Kidney epithelial cell (primary cell): ENCODE results near the gene PYGM. TPM values are rescaled to one million over a fixed set of nuclear protein-coding genes. Genes with fewer than 3 reads are reported as not detected.

Source experiments
- DNase-seq: peaks from one replicate; pipeline ENCODE4 v3.0.0-alpha.2; 2010; ENCODE audit warnings: low read depth
- H3K27me3 ChIP-seq: 2 replicates; pipeline ENCODE4 v1.6.0; 2011; ENCODE audit warnings: low read length; ENCODE audit not compliant: control insufficient read depth, insufficient read depth
- H3K36me3 ChIP-seq: 2 replicates; pipeline ENCODE4 v1.5.1; 2011; ENCODE audit warnings: low read length; ENCODE audit not compliant: control insufficient read depth, insufficient read depth
- H3K4me3 ChIP-seq: 2 replicates; pipeline ENCODE4 v1.5.1; 2011; ENCODE audit warnings: low read depth, mild to moderate bottlenecking, control low read depth, low read length
- total RNA-seq: library from RNA; depleted of rRNA; stranded (reverse); fragments of >200 nt; gene quantifications from 2 replicates; pipeline ENCODE4 v1.2.3, GENCODE V29; 2015
- TF ChIP-seq, protein P1 (sequence below): IDR thresholded peaks from 2 replicates; pipeline ENCODE4 v1.5.1; 2011; ENCODE audit warnings: mild to moderate bottlenecking, moderate library complexity, low read length, control low read depth, inconsistent platforms; ENCODE audit not compliant: insufficient read depth, poor library complexity, severe bottlenecking

The PYGM gene
- total RNA-seq, 1 donor from 2014 or later, result 0.17 TPM

DNA sequence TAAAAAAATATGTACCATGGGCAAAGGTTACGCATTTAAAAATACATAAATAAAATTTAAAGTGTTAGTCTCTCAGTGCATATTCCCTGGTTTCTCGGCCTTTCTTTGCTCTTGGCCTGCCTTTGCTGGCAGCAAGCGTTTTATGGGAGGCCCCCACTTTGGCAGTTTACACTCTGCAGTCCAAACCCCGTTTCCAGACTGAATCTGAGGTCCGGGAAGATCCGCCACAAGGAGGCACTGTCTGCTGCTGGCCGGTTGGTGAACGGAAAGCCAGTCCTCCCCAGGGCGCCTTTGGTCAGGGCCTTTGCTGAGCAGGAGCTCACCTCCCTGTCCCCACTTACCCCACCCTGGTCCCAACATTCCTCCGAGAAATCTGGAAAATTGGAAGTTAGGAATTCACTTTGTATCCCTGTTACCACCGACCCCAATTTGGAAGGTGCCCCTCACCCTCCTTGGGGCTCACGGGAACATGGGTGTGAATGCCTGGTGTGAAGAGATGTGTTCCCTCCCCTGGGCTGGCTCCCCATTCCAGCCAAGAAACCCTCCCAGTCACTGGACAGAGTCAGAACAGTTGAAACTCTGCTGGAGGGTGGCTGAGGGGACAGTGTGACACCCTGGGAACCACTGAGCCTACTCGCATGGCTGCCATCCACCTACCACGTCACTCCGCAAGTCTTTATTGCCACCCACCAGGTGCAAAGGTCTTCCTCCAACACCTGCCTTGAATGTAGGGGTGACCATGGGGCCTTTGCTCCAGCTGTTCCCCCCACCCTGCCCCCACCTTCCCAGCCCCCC, 27.9 kb upstream of the PYGM start:
- Histone ChIP-seq H3K4me3 (no peak overlapping the region), H3K36me3 (no peaks in the 10 kb centered on the region), H3K27me3 (no peaks in the 10 kb centered on the region)
- TF ChIP-seq, protein P1, sequence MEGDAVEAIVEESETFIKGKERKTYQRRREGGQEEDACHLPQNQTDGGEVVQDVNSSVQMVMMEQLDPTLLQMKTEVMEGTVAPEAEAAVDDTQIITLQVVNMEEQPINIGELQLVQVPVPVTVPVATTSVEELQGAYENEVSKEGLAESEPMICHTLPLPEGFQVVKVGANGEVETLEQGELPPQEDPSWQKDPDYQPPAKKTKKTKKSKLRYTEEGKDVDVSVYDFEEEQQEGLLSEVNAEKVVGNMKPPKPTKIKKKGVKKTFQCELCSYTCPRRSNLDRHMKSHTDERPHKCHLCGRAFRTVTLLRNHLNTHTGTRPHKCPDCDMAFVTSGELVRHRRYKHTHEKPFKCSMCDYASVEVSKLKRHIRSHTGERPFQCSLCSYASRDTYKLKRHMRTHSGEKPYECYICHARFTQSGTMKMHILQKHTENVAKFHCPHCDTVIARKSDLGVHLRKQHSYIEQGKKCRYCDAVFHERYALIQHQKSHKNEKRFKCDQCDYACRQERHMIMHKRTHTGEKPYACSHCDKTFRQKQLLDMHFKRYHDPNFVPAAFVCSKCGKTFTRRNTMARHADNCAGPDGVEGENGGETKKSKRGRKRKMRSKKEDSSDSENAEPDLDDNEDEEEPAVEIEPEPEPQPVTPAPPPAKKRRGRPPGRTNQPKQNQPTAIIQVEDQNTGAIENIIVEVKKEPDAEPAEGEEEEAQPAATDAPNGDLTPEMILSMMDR, result peak; percentile 92
- DNase-seq, result no peak

DNA sequence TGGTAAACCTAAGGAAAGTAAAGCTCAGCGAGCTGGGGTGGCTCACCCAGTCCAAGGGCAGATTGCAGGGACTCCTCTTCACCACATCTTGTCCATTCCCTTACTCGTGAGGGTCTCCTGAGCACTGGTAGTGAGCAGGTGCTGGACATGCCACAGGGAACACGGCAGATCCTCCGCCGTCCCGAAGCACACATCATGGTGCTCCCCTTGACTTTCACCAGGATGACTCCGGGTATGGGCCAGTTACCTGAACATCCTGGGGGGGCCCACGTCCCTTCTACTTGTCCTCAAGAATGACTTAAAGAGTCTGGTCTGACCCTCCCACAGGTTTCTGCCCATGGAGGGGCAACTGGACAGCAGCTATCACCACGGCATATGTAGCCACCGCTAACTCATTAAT, 26.5 kb upstream of the PYGM start:
- H3K4me3 ChIP-seq, result no peak overlapping the region
- no peaks in the 10 kb centered on the region for H3K27me3 ChIP-seq
- TF ChIP-seq, protein P1, result no peak
- no peaks in the 10 kb centered on the region for H3K36me3 ChIP-seq
- no peak for DNase-seq

DNA sequence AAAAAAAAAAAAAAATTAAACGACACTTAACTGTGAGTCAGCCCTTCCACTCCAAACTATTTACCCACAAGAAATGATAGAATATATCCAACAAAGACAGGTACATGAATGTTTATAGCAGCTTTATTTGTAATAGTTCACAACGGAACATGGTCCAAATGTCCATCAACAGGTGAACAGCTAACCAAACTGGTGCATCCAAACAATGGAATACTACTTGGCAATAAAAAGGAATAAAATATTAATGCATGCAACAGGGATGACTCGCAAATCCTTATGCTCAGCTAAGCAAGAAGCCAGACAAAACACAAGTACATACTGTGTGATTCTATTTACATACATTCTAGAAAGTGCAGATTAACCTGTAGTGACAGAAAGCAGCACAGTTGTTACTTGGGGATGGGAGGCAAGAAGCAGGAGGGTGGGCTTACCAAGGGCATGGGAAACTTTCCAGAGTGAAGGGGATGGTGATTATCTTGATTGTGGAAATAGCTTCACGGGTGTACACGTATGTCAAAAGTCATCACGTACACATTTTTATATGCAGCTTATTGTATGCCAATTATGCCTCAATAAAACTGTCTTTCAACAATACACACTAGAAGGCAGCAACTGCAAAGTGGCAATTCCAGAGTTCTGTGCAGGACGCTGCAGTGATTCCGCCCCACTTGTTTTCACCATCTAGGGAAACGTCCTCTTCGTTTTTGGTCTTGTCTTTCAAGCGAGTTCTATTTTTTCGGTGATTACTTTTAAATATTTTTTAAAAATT, 25.2 kb upstream of the PYGM start:
- TF ChIP-seq, protein P1, result no peak
- DNase-seq, result no peak
- Histone ChIP-seq H3K27me3 (no peaks in the 10 kb centered on the region), H3K4me3 (no peak overlapping the region), H3K36me3 (no peaks in the 10 kb centered on the region)

DNA sequence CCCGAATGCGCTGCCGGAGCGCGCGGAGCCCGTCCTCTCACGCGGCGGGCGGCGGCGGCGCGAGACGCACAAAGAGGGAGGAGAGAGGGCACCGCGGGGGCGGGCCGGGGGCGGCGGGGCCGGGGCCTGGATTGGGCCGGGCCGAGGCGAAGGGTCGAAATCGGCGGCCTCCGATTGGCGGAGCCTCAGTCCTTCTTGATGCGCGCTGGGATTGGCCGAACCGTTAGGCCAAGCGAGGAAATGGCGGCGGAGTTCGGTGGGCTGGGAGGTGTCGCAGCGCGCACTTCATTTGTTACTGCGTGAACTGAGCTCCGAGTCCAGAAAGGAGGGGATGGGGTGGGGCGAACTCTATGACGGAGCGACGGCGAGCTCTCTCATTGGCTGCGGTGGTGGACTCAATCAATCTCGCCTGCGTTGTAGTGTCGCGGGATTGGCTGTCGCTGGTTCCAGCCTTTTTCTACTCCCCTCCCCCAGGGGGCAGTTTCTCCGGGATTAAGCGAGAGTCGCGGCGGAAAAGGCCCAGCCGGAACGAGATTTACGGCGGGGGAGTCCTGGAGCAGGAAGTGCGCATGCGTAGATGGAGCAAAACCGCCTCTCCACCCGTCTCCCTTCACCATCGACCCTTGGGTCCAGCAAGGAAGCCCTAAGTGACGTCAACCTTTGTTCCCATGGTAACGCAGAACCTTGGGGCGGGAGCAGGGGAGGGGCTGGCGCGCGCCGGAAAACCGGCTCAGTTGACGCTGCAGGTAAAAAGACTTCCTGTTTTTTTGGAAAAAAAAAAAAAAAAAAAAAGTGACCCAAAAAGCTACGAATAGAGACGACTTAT, 18.9 kb upstream of the PYGM start, which contains the start of gene SF1:
Gene SF1 (minus strand): TSS at position 70 of the 826 bp plus-strand sequence. CDS start 150 bp downstream, outside the sequence.
- Histone ChIP-seq H3K36me3 (peaks cover 4% of the 10 kb centered on the region), H3K4me3 (peak within 1 kb of the TSS; percentile 95), H3K27me3 (no peaks in the 10 kb centered on the region)
- TF ChIP-seq, protein P1, result no peak
- peak; percentile 97 for DNase-seq

DNA sequence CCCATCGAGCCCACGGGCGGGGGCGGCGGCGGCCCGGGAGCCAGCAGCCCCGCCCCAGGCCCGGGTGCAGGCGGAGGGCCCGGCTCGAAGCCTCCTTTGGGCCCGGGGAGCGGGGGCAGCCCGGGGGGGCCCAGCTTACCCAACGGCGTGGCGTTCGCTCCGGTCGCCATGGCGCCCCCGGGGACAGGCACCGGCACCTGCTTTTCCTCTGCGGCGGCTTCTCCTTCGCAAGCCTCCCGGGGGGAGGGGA, 18.4 kb upstream of the PYGM start:
- H3K27me3 ChIP-seq, result no peaks in the 10 kb centered on the region
- peaks cover 8% of the 10 kb centered on the region for H3K36me3 ChIP-seq
- peak overlapping the region; percentile 95 for H3K4me3 ChIP-seq
- TF ChIP-seq, protein P1, result no peak
- no peak for DNase-seq
